Medulla oblongata (tissue), 1 donor: ENCODE results near the gene RBP5.

Experiments used
- DNase-seq: peaks from one replicate; pipeline ENCODE4 v3.0.0-alpha.2; 2015; ENCODE audit errors: extremely low spot score

Gene RBP5

DNA sequence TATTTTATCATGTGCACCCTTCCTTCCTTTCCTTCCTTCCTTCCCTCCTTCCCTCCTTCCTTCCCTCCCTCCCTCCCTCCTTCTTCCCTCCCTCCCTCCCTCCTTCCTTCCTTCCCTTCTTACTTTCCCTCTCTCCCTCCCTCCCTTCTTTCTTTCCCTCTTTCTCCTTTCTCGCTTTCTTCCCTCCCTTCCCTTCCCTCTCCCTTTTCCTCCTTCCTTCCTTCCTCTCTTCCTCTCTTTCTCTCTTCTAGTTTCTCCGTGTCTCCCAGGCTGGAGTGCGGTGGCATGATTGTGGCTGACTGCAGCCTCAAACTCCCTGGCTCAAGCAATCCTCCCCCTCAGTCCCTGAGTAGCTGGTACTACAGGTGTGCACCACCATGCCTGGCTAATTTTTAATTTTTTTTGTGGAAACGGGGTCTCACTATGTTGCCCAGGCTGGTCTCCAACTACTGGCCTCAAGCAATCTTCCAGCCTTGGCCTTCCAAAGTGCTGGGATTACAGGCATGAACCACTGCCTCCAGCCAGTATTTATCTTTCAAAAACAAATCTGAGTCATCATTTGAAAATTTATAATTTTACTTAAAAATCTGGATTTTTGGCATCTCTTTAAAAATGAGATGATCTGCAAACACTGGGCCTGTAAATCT, 27.5 kb downstream of the RBP5 start:
- DNase-seq: no peak

DNA sequence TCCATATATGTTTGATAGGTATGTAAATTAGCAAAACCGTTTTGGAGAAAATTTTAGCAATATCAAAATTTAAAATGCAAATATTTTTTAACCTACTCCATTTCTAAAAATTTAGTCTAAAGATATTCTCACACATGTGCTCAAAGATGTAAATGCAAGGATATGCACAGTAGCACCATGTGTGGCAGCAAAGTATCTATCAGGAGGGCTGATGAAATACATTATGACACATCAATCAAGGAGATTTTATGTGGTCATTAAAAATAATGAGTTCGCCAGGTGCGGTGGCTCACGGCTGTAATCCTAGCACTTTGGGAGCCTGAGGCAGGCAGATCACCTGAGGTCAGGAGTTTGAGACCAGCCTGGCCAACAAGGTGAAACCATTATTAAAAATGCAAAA, 28.4 kb downstream of the RBP5 start:
- DNase-seq: no peak

GRCh38 chr12:7099290-7099996, 29.2 kb downstream of the RBP5 start:
- peak; percentile 10 for DNase-seq

GRCh38 chr12:7096979-7097378, 31.7 kb downstream of the RBP5 start:
- DNase-seq: no peak

DNA sequence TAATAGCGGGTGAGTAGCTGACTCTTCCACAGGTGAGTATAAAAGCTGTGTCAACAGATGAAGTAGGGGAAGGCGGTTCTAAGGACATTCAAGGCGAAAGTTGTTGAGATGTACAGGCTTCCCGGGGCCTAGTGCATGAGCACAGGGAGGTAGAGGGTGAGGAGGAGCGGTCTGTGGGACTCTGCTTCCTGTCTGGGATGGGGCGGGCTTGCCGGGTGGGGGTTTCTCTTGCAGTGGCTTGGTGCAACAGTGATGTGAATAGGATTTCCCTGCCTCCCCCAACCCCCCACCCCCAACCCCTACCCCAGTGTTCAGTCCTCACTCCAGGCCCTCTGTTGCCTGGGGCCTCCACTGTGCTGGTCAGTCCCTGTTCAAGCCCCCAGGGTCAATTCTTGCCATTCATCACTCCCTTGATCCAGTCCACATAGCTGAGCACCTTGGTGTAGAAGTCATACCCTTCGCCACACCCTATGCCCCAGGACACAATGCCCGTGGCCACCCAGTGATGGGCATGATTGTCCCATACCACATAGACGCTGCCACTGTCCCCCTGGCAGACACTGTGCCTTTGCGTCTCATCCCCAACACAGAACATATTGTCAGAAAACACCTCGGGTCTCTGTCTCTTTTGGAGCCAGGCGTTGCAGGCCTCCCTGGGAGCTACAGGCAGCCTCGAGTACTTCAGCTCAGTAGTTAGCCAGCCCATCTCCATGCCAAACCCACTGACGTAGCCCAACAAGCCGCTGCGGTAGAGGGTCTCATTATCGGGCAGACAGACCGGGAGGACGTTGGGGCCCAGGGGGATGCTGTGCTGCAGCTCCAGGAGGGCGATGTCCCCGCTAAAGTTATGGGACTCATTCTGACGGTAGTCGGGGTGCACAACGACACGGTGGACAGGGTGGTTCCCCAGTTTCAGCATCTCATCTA, 32.4 kb downstream of the RBP5 start:
- no peak for DNase-seq

DNA sequence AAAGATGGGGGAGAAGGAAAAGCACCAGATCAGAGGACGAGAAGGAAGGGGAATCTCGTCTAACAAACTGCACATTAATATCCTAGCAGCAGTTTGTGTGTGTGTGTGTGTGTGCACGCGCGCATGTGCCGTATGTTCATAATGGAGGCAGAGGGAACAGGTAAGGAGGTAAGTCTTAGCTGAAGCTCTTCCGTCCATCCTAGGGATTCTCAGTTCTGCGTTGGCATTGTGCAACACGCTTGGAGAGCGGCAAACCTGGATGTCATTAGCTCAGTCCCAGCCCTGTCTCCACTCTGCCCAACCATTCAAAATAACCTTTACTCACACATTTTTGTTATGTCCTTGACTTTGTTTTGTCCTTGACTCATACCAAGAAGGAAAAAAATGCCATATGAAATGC, 34.8 kb downstream of the RBP5 start:
- no peak for DNase-seq

GRCh38 chr12:7093486-7093885, 35.2 kb downstream of the RBP5 start:
- no peak for DNase-seq

DNA sequence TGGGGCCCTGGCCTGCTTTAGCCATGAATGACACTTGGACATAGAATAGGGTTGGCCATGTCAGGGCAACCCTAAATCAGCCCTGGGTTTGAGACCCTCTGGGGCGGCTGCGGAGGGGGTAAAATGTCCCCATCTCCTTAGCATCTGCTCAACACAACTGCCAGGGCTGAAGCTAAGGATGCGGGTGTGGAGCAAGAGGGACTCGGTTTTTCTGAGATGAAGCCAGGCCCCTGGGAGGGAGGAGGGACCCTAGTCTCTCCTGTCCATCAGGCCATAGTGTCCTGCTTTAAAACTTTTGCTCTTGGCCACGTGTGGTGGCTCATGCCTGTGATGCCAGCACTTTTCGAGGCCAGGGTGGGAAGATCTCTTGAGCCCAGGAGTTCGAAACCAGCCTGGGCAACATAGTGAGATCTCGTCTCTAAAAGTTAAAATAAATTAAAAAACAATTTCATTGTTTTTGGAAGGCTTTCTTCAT, 35.7 kb downstream of the RBP5 start:
- no peak for DNase-seq

DNA sequence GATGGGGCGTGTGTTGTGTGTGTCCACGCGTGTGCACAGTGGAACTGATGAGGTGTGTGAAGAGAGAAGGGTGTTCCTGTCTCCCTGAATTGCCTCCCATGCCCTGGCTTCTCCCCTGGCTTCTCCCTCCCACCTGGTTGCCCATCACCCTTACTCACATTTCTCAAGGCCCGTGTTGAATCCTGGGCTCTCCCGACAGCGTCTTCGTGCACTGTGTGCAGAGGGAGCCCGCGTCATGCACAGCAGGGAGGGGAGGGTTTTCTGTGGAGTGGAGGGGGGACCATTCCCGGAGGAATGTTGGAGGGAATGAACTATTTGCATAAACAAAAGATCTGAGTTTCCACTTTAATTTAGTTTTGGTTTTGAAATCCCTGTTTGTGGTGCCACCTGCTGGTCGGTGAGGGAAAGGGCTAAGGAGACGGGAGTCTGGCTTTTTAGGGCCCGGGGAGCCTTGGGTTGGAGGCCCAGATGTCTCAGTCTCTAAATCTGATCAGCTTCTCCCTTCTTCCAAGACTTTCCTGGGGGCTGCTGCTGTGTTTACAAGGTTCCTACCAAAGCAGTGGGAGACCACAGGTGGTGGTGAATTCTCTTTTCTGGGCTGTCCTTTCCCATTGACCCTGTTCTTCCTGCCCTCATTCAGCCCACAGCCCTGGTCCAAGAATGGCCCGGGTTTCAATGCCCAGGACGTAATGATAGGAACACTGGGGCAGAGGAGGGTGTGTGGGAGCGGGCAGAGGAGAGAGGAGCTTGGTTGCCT, 36.3 kb downstream of the RBP5 start, which contains the start of gene C1R:
C1R (minus strand) TSS at position 217 of the 757 bp plus-strand sequence; CDS start at position 160, 57 bp downstream.
- DNase-seq: peak; percentile 77

GRCh38 chr12:7091660-7092228, 36.9 kb downstream of the RBP5 start:
- DNase-seq: no peak

GRCh38 chr12:7091171-7091570, 37.5 kb downstream of the RBP5 start:
- DNase-seq: no peak

DNA sequence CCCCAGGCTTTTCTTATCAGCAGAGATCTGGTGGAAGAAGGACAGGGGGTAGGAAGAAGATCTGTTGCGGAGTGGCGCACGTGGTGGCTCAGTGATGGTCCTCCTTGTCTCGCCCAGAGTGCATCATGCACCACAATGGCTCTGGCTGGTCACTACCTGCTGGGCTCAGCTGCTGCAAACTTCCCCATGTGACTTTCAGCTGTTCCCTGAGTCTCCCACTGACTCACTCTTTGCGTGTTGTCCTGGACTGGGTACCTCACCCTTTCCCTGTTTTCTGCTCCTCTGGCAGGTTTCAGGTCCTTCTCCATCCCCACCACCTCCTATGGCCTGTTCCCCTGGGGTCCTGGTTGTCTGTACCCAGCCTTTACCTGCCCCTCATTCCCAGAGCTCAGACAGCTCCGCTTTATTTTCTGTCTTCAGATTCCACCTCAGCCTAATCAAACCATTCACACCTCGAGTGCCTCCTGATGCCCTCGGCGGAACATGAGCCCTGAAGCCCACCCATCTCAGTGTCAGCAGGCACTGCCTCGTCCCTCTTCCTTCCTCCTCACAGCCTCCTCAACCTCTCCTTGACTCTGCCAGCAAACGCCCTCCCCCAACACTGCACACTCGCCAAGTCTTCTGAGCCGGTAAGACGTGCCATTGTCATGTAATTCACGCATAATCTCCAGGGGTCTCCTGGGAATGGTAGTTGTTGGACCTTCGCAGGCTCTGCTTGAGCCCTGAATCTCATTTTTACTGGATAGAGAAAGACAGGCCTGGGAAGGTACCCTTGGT, 38.3 kb downstream of the RBP5 start:
- DNase-seq: no peak

- no peak for DNase-seq
These were observed 39.4 kb downstream of the RBP5 start for GRCh38 chr12:7089196-7089871.

- no peak for DNase-seq
These were observed 45.6 kb downstream of the RBP5 start for GRCh38 chr12:7083125-7083524.

DNA sequence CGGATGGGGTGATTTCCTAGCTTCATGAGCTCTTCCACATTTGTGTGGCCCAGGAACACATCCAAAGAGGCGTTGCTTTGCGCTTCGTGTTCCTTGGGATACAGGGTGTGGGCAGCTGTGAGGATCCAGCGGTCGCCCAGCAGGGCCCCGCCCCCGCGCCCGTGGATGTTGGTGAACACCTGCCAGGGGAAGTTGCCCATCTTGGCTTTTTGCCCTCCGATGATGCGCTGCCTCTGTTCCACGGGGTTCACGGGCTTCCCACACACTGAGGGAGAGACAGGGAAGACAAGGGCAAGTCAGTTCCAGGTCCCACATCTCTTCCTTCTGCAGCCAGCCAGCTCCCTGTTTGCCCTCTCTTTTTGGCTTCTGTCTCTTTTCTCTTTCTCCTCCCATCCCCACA, 47.7 kb downstream of the RBP5 start:
- DNase-seq: no peak

GRCh38 chr12:7079826-7080125, 48.9 kb downstream of the RBP5 start:
- no peak for DNase-seq

- no peak for DNase-seq
These were observed 50.5 kb downstream of the RBP5 start for GRCh38 chr12:7078163-7078562.

GRCh38 chr12:7076493-7076892, 52.2 kb downstream of the RBP5 start:
- no peak for DNase-seq

DNA sequence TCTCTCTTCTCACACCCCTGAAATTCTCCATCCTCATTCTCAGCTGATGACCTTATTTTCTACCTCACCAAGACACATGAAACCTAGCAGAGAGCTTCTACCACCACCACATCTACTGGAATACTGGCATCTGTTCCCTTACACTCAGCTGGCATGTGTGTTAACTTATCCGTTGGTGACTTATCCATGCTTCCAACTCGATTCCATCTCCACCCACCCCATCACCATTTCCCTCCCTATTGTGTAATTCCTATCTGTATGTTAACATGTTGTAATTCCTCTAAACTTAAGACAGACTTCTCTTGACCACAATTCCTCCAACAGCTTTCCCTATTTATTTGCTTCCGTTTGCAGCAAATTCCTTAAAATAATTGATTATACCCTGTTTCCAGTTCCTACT, 52.8 kb downstream of the RBP5 start:
- no peak for DNase-seq

- DNase-seq: no peak
These were observed 53.2 kb downstream of the RBP5 start for GRCh38 chr12:7075518-7075917.
